Measurements from ENCODE around the gene PCDHGA12. TPM values are rescaled to one million over a fixed set of nuclear protein-coding genes. Genes with fewer than 3 reads are reported as not detected.

The PCDHGA12 gene
- total and polyA plus RNA-seq, 12 donors, result 1.6 to 9.2 (median 5.9) TPM

- DNase-seq (no peak), ATAC-seq (peak in 1 of 8 donors; percentile 1)
- peaks cover 7 to 66% (median 46%) of the 10 kb centered on the region in 9 donors for H3K4me1 ChIP-seq
- H3K27ac ChIP-seq, result peak overlapping the region in 9 of 10 donors; percentile 75 to 93 (median 87)
- H3K4me3 ChIP-seq, result peak overlapping the region; percentile 51 to 80 (median 62)
- peaks cover 0 to 51% (median 0%) of the 10 kb centered on the region in 7 donors for H3K27me3 ChIP-seq
- no peak for TF ChIP-seq CTCF (IDR thresholded peaks at IDR 0.05)
- H3K9me3 ChIP-seq, result no peaks in the 10 kb centered on the region
- H3K36me3 ChIP-seq, result peaks cover 0 to 14% (median 0%) of the 10 kb centered on the region in 9 donors
- 40 to 41% methylated on average over 24 of the region's 24 CpGs for WGBS, 2 donors
- intact Hi-C loops (cut with DNase I), result loop anchor here in 8 of 10 donors (2.0 to 5.0 kb wide), 5 partner anchors 35 to 84 kb away; no protein-coding TSS in a partner anchor
Measured at GRCh38 chr5:141477044-141477575, 46.8 kb downstream of the PCDHGA12 start.

GRCh38 chr5:141477815-141478214 lies 47.5 kb downstream of the PCDHGA12 start:
- Histone ChIP-seq H3K36me3 (peaks cover 0 to 14% (median 0%) of the 10 kb centered on the region in 9 donors), H3K27me3 (peaks cover 0 to 51% (median 0%) of the 10 kb centered on the region in 7 donors), H3K9me3 (no peaks in the 10 kb centered on the region), H3K4me1 (peaks cover 7 to 73% (median 52%) of the 10 kb centered on the region in 9 donors), H3K27ac (peak overlapping the region in 1 of 10 donors; percentile 2), H3K4me3 (peak overlapping the region in 9 of 10 donors; percentile 51 to 80 (median 61))
- intact Hi-C loops (cut with DNase I), result loop anchor here in 8 of 10 donors (2.0 to 5.0 kb wide), 5 partner anchors 34 to 83 kb away; no protein-coding TSS in a partner anchor
- ATAC-seq, result no peak
- WGBS, 2 donors, result 63 to 64% methylated on average over 13 of the region's 13 CpGs
- DNase-seq, result no peak
- TF ChIP-seq CTCF (IDR thresholded peaks at IDR 0.05), result no peak

- no peak for TF ChIP-seq CTCF (IDR thresholded peaks at IDR 0.05)
- Histone ChIP-seq H3K4me3 (peak overlapping the region in 9 of 10 donors; percentile 51 to 80 (median 61)), H3K27me3 (peaks cover 0 to 57% (median 0%) of the 10 kb centered on the region in 7 donors), H3K9me3 (no peaks in the 10 kb centered on the region), H3K4me1 (peaks cover 7 to 79% (median 57%) of the 10 kb centered on the region in 9 donors), H3K36me3 (peaks cover 0 to 14% (median 0%) of the 10 kb centered on the region in 9 donors), H3K27ac (peak overlapping the region in 1 of 10 donors; percentile 2)
- WGBS, 2 donors, result 52 to 57% methylated on average over 20 of the region's 20 CpGs
- DNase-seq (no peak), ATAC-seq (no peak)
- intact Hi-C loops (cut with DNase I), result loop anchor here in 6 of 10 donors (5.0 kb wide), 3 partner anchors 34 to 44 kb away; no protein-coding TSS in a partner anchor
Measured at GRCh38 chr5:141478321-141478945, 48.1 kb downstream of the PCDHGA12 start.

GRCh38 chr5:141479776-141480175 lies 49.5 kb downstream of the PCDHGA12 start:
- Histone ChIP-seq H3K36me3 (peaks cover 0 to 14% (median 0%) of the 10 kb centered on the region in 9 donors), H3K4me1 (peaks cover 7 to 92% (median 69%) of the 10 kb centered on the region in 9 donors), H3K4me3 (peak overlapping the region in 6 of 10 donors; percentile 9 to 80 (median 66)), H3K27ac (no peak overlapping the region), H3K27me3 (peaks cover 0 to 63% (median 0%) of the 10 kb centered on the region in 7 donors), H3K9me3 (no peaks in the 10 kb centered on the region)
- ATAC-seq (no peak), DNase-seq (no peak)
- intact Hi-C loops (cut with DNase I), result loop anchor here in 6 of 10 donors (5.0 kb wide), 3 partner anchors 33 to 43 kb away; no protein-coding TSS in a partner anchor
- TF ChIP-seq CTCF (IDR thresholded peaks at IDR 0.05), result no peak

Other genes starting within 250 kb of the PCDHGA12 start
Only the 30 nearest of the 35 such genes appear.
- gene PCDHB13, start 216.6 kb upstream of the PCDHGA12 start, total RNA-seq, result 1 to 10 TPM; 2.7 to 5.4 (median 3.6) TPM
- 1 to 10 TPM; 1.0 to 1.3 TPM for gene PCDHB13, start 216.6 kb upstream of the PCDHGA12 start, polyA plus RNA-seq
- gene PCDHB14, start 207.2 kb upstream of the PCDHGA12 start, total RNA-seq, result 1 to 10 TPM; 1.4 to 9.0 (median 4.2) TPM
- 1 to 10 TPM; 1.2 to 2.2 TPM for gene PCDHB14, start 207.2 kb upstream of the PCDHGA12 start, polyA plus RNA-seq
- gene PCDHB15, start 185.1 kb upstream of the PCDHGA12 start, total RNA-seq, result 10 to 100 TPM in 2 of 10 donors, 1 to 10 TPM in 8; 3.3 to 10.5 (median 5.2) TPM
- gene PCDHB15, start 185.1 kb upstream of the PCDHGA12 start, polyA plus RNA-seq, result 1 to 10 TPM; 2.3 to 3.4 TPM
- gene SLC25A2, start 126.5 kb upstream of the PCDHGA12 start, total RNA-seq, result under 1 TPM in 2 of 10 donors, not detected in 8; 0.28 TPM
- gene SLC25A2, start 126.5 kb upstream of the PCDHGA12 start, polyA plus RNA-seq, result under 1 TPM in 1 of 2 donors, not detected in 1; 0.22 TPM
- gene TAF7, start 109.7 kb upstream of the PCDHGA12 start, total RNA-seq, result 100 to 1,000 TPM in 8 of 10 donors, 10 to 100 TPM in 2; 93.4 to 111 (median 107) TPM
- 10 to 100 TPM; 33.1 to 89.9 TPM for gene TAF7, start 109.7 kb upstream of the PCDHGA12 start, polyA plus RNA-seq
- gene PCDHGA1, start 100.0 kb upstream of the PCDHGA12 start, total RNA-seq, result 1 to 10 TPM; 2.1 to 5.0 (median 2.8) TPM
- 1 to 10 TPM in 1 of 2 donors, under 1 TPM in 1; 0.57 to 1.5 TPM for gene PCDHGA1, start 100.0 kb upstream of the PCDHGA12 start, polyA plus RNA-seq
- 10 to 100 TPM in 6 of 10 donors, 1 to 10 TPM in 4; 7.0 to 15.3 (median 12.2) TPM for gene PCDHGA2, start 91.7 kb upstream of the PCDHGA12 start, total RNA-seq
- 1 to 10 TPM; 1.6 to 2.0 TPM for gene PCDHGA2, start 91.7 kb upstream of the PCDHGA12 start, polyA plus RNA-seq
- gene PCDHGA3, start 86.7 kb upstream of the PCDHGA12 start, total RNA-seq, result 10 to 100 TPM; 10.0 to 21.0 (median 15.2) TPM
- gene PCDHGA3, start 86.7 kb upstream of the PCDHGA12 start, polyA plus RNA-seq, result 1 to 10 TPM; 1.3 to 7.5 TPM
- 10 to 100 TPM in 3 of 10 donors, 1 to 10 TPM in 7; 5.2 to 13.2 (median 9.0) TPM for gene PCDHGB1, start 80.4 kb upstream of the PCDHGA12 start, total RNA-seq
- 1 to 10 TPM in 1 of 2 donors, under 1 TPM in 1; 0.19 to 7.2 TPM for gene PCDHGB1, start 80.4 kb upstream of the PCDHGA12 start, polyA plus RNA-seq
- gene PCDHGA4, start 75.5 kb upstream of the PCDHGA12 start, total RNA-seq, result 10 to 100 TPM in 8 of 10 donors, 1 to 10 TPM in 2; 7.4 to 16.0 (median 10.5) TPM
- 1 to 10 TPM in 1 of 2 donors, under 1 TPM in 1; 0.70 to 4.8 TPM for gene PCDHGA4, start 75.5 kb upstream of the PCDHGA12 start, polyA plus RNA-seq
- 10 to 100 TPM in 7 of 10 donors, 1 to 10 TPM in 3; 8.2 to 17.0 (median 11.5) TPM for gene PCDHGB2, start 70.5 kb upstream of the PCDHGA12 start, total RNA-seq
- gene PCDHGB2, start 70.5 kb upstream of the PCDHGA12 start, polyA plus RNA-seq, result 1 to 10 TPM in 1 of 2 donors, under 1 TPM in 1; 0.64 to 5.2 TPM
- gene PCDHGA5, start 66.3 kb upstream of the PCDHGA12 start, total RNA-seq, result 1 to 10 TPM; 5.5 to 9.7 (median 7.1) TPM
- gene PCDHGA5, start 66.3 kb upstream of the PCDHGA12 start, polyA plus RNA-seq, result 1 to 10 TPM in 1 of 2 donors, under 1 TPM in 1; 0.59 to 5.3 TPM
- gene PCDHGB3, start 60.3 kb upstream of the PCDHGA12 start, total RNA-seq, result 10 to 100 TPM in 3 of 10 donors, 1 to 10 TPM in 7; 7.0 to 14.0 (median 9.3) TPM
- 1 to 10 TPM in 1 of 2 donors, under 1 TPM in 1; 0.39 to 5.1 TPM for gene PCDHGB3, start 60.3 kb upstream of the PCDHGA12 start, polyA plus RNA-seq
- gene PCDHGA6, start 56.6 kb upstream of the PCDHGA12 start, total RNA-seq, result 10 to 100 TPM in 1 of 10 donors, 1 to 10 TPM in 9; 5.4 to 10.6 (median 8.1) TPM
- gene PCDHGA6, start 56.6 kb upstream of the PCDHGA12 start, polyA plus RNA-seq, result 1 to 10 TPM; 1.2 to 9.4 TPM
- gene PCDHGA7, start 47.8 kb upstream of the PCDHGA12 start, total RNA-seq, result 10 to 100 TPM in 1 of 10 donors, 1 to 10 TPM in 9; 5.9 to 11.5 (median 8.1) TPM
- 1 to 10 TPM in 1 of 2 donors, under 1 TPM in 1; 0.54 to 6.4 TPM for gene PCDHGA7, start 47.8 kb upstream of the PCDHGA12 start, polyA plus RNA-seq
- gene PCDHGB4, start 42.8 kb upstream of the PCDHGA12 start, total RNA-seq, result 10 to 100 TPM in 1 of 10 donors, 1 to 10 TPM in 9; 5.1 to 10.9 (median 7.3) TPM
- 1 to 10 TPM in 1 of 2 donors, under 1 TPM in 1; 0.96 to 3.3 TPM for gene PCDHGB4, start 42.8 kb upstream of the PCDHGA12 start, polyA plus RNA-seq
- 10 to 100 TPM in 1 of 10 donors, 1 to 10 TPM in 9; 7.2 to 11.2 (median 8.7) TPM for gene PCDHGA8, start 37.9 kb upstream of the PCDHGA12 start, total RNA-seq
- gene PCDHGA8, start 37.9 kb upstream of the PCDHGA12 start, polyA plus RNA-seq, result 1 to 10 TPM in 1 of 2 donors, under 1 TPM in 1; 0.28 to 3.7 TPM
- 10 to 100 TPM in 2 of 10 donors, 1 to 10 TPM in 8; 6.6 to 12.1 (median 8.2) TPM for gene PCDHGB5, start 32.6 kb upstream of the PCDHGA12 start, total RNA-seq
- 1 to 10 TPM; 1.6 to 3.8 TPM for gene PCDHGB5, start 32.6 kb upstream of the PCDHGA12 start, polyA plus RNA-seq
- 1 to 10 TPM; 4.0 to 8.3 (median 6.0) TPM for gene PCDHGA9, start 27.7 kb upstream of the PCDHGA12 start, total RNA-seq
- 1 to 10 TPM in 1 of 2 donors, under 1 TPM in 1; 0.55 to 7.1 TPM for gene PCDHGA9, start 27.7 kb upstream of the PCDHGA12 start, polyA plus RNA-seq
- 10 to 100 TPM in 1 of 10 donors, 1 to 10 TPM in 9; 4.6 to 10.2 (median 6.6) TPM for gene PCDHGB6, start 22.5 kb upstream of the PCDHGA12 start, total RNA-seq
- gene PCDHGB6, start 22.5 kb upstream of the PCDHGA12 start, polyA plus RNA-seq, result 1 to 10 TPM; 1.1 to 5.8 TPM
- gene PCDHGA10, start 17.5 kb upstream of the PCDHGA12 start, total RNA-seq, result 1 to 10 TPM; 4.3 to 7.8 (median 6.7) TPM
- 1 to 10 TPM in 1 of 2 donors, under 1 TPM in 1; 0.52 to 3.4 TPM for gene PCDHGA10, start 17.5 kb upstream of the PCDHGA12 start, polyA plus RNA-seq
- gene PCDHGB7, start 12.8 kb upstream of the PCDHGA12 start, total RNA-seq, result 10 to 100 TPM in 8 of 10 donors, 1 to 10 TPM in 2; 5.9 to 12.6 (median 10.5) TPM
- 1 to 10 TPM; 1.9 to 5.6 TPM for gene PCDHGB7, start 12.8 kb upstream of the PCDHGA12 start, polyA plus RNA-seq
- gene PCDHGA11, start 9.5 kb upstream of the PCDHGA12 start, total RNA-seq, result 1 to 10 TPM; 3.3 to 8.5 (median 5.4) TPM
- gene PCDHGA11, start 9.5 kb upstream of the PCDHGA12 start, polyA plus RNA-seq, result 1 to 10 TPM in 1 of 2 donors, under 1 TPM in 1; 0.74 to 7.2 TPM
- gene PCDHGC3, start 45.5 kb downstream of the PCDHGA12 start, total RNA-seq, result 10 to 100 TPM; 12.8 to 19.5 (median 15.9) TPM
- 10 to 100 TPM; 43.4 to 48.6 TPM for gene PCDHGC3, start 45.5 kb downstream of the PCDHGA12 start, polyA plus RNA-seq
- 1 to 10 TPM; 1.7 to 4.3 (median 3.1) TPM for gene PCDHGC4, start 54.5 kb downstream of the PCDHGA12 start, total RNA-seq
- gene PCDHGC4, start 54.5 kb downstream of the PCDHGA12 start, polyA plus RNA-seq, result 1 to 10 TPM in 1 of 2 donors, under 1 TPM in 1; 0.12 to 5.0 TPM
- 1 to 10 TPM; 2.2 to 4.9 (median 3.3) TPM for gene PCDHGC5, start 58.6 kb downstream of the PCDHGA12 start, total RNA-seq
- gene PCDHGC5, start 58.6 kb downstream of the PCDHGA12 start, polyA plus RNA-seq, result 10 to 100 TPM in 1 of 2 donors, under 1 TPM in 1; 0.38 to 10.2 TPM
- 10 to 100 TPM; 27.3 to 93.2 (median 46.9) TPM for gene DIAPH1, start 188.5 kb downstream of the PCDHGA12 start, total RNA-seq
- gene DIAPH1, start 188.5 kb downstream of the PCDHGA12 start, polyA plus RNA-seq, result 10 to 100 TPM; 28.4 to 48.6 TPM
- 10 to 100 TPM; 30.9 to 43.0 (median 32.7) TPM for gene HDAC3, start 206.3 kb downstream of the PCDHGA12 start, total RNA-seq
- 10 to 100 TPM; 27.7 to 38.2 TPM for gene HDAC3, start 206.3 kb downstream of the PCDHGA12 start, polyA plus RNA-seq
- gene RELL2, start 206.5 kb downstream of the PCDHGA12 start, total RNA-seq, result 1 to 10 TPM in 2 of 10 donors, under 1 TPM in 8; 0.33 to 1.3 (median 0.51) TPM
- 1 to 10 TPM; 2.6 to 3.2 TPM for gene RELL2, start 206.5 kb downstream of the PCDHGA12 start, polyA plus RNA-seq
- gene FCHSD1, start 220.9 kb downstream of the PCDHGA12 start, total RNA-seq, result 1 to 10 TPM; 1.2 to 6.5 (median 2.6) TPM
- gene FCHSD1, start 220.9 kb downstream of the PCDHGA12 start, polyA plus RNA-seq, result 1 to 10 TPM; 2.9 to 6.8 TPM

Data from heart right ventricle (tissue), 16 donors.